ENCODE measurements around the gene DPP4.

The DPP4 gene

DNA sequence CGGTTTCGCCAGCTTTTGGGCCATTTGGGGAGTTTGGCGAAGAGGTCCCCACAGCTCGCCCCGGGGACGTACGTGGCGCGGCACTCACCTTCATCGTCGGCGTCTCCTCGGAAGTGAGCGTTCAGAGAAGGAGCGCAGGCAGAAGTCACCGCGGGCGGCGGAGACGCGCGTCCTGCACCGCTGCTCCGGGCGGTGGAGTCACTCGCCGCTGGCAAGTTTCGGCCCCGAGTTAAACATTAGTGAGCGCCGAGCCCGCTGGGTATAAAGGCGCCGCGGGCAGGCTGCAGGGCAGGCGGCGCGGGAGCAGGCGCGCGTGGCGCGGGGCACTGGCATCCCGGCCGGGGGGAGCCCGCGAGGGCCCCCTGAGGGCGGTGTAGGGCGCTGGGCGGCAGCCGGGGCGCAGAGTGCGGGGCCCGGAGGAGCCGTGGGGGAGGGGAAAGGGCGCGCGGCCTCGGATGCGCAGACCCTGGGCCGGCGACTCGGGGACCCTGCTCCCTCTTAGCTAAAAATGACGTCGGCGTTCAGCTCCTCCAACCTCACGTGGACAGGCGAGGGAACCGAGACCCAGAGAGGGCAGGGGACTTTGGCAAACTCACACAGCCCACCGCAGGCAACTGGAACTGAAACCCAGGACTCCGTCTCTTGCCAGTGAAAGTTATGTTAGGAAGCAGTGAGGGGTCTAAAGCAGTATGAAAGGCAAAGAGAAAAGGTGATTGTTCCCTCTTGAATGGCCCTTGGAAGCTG, at the start of gene DPP4:
Gene DPP4, minus strand, starts transcription at position 328 of the 744 bp plus-strand sequence. Its CDS starts 234 bp downstream, at position 94.
- DNase-seq (ENCODE audit: low read depth in 2 of 2) = peak; percentile 22 to 50

DNA sequence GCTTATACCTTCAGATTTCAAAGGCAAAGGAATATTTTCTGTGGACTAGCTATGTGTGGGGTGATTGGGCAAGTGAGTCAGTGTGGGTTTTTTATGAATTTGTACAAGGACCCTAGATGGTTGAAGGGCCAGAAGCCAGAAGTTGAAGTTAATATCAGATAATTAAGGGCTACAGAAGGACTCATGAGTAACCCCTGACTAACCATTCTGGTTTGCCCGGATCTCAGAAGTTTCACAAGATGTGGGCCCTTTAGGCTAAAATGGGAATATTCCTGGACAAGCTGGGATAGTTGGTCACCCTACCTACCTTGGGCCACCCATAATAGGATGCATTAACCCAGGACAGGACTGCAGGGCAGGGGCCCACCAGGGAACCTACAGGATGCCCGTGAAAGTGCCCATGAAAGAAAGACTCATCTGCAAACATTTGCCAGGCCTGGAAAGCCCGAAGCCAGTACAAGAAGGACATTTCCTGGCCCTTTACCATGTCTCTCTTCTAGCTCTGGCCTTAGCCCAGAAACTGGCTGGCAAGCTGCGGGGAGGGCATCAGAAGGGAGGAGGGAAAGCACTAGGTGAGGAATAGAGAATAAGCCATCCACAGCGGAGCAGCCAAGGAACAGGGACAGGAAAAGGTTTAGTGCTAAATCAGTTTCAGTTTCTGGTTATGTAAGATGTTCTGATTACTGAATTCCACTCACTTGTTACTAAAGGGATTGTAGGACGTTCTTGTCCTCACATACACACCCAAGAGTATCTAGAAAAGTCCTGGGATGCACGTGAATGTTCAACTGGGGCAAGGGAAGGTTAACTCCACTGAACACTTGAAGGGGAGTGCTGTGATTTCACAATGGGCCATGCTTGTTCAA, 44.4 kb upstream of the DPP4 start:
- DNase-seq (ENCODE audit: low read depth in 2 of 2) = no peak

DNA sequence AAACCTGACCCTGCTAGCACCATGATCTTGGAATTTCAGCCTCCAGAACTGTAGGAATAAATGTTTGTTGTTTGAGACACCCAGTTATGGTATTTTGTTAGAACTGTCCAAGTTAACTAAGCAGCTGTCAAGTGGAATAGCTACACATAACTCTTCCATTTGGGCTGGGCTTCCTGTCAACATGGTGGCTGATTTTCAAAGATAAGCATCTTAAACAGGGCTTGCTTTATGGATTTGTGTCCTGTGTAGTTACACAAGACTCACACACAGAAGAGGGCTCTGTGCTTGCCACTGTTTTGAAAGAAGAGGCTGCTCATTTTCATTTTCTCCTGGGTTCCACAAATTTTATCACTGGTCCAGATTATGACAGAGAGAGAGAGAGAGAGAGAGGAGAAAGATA, 42.3 kb upstream of the DPP4 start:
- no peak for DNase-seq (ENCODE audit: low read depth in 2 of 2)

DNA sequence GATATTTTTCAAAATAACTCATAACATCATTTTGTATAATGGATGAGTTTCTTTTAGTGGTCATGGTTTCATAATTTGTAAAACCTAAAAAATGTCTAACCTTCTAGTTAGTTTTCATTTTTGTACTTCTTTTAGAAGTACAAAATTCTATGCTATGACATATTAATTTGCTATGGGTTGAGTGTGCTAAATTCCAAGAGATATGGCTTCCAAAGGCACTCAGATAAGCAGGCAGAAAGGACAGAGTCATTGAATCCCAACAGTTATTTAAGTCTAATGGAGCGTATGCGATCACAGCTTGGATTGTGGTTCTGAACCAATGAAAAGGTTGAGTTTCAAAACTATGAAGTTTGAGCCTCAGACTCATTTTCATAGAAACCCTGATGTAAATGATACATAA, 41.1 kb upstream of the DPP4 start:
- DNase-seq (ENCODE audit: low read depth in 2 of 2) = no peak

DNA sequence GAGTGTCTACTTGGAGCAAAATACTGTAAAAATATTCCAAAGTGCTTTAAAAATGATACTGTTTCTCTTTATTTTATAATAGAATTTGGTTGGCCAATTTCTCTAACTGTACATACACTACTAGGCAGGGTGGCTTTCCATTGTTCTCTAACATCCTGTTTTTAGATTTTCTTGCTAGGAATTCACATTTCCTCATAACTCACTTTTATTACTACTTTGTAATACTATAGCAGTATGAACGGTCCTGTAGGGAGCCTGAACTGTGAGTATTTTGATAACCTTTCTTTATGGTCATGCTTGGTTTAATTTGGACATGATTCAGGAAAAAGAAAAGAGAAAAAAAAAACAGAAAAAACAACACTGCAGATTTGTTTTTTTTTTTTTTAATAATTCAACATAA, 40.3 kb upstream of the DPP4 start:
- DNase-seq (ENCODE audit: low read depth in 2 of 2) = no peak

DNA sequence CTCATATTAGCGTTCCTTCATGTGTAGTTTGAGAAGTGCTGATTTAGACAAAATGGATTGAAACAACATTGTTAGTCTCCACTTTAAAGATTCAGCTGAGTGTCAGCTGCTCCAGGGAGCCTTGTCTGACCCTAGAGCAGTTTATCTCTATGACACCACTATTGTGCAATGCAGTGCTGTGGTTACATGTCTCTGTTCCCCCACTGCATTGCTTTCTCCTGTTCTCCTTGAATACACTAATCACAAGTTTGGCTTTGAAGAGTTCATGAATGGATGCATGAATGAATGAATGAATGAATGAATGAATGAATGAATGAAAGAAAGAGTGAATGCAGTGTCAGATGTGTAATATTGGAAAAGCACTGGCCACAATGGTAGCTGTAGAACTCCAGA, 39.8 kb upstream of the DPP4 start:
- DNase-seq (ENCODE audit: low read depth in 2 of 2) = no peak

DNA sequence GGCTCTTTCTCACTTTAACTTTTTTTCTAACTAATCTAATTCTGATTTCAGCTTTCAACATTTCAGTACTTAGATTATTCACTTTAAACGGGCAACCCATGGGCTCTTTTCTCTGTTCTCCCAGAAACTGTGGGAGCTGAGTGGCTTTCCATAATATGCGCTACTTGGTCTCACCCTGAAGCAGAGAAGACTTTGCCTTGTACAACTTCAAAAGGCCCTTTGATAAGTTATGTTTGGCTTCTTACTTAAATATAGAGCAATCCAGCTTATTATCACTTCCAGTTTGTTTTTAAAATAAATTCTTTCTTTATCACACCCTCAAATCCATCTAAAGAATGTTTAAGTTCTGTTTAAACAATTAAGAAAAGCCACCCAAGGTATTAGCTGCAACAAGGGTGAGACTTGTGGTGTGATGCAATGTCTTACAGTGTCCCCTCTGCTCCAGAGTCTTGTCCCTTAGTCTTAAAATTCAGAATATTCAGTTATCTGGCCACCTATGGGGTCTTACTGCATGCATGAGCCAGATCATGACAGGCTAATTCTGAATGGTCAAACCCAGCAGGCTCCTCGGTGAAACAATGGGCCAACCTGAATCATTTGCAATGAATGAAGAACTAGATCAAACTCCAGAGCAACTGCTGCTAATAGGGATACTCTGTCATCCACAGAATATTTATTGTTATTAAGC, 39.2 kb upstream of the DPP4 start:
- no peak for DNase-seq (ENCODE audit: low read depth in 2 of 2)

DNA sequence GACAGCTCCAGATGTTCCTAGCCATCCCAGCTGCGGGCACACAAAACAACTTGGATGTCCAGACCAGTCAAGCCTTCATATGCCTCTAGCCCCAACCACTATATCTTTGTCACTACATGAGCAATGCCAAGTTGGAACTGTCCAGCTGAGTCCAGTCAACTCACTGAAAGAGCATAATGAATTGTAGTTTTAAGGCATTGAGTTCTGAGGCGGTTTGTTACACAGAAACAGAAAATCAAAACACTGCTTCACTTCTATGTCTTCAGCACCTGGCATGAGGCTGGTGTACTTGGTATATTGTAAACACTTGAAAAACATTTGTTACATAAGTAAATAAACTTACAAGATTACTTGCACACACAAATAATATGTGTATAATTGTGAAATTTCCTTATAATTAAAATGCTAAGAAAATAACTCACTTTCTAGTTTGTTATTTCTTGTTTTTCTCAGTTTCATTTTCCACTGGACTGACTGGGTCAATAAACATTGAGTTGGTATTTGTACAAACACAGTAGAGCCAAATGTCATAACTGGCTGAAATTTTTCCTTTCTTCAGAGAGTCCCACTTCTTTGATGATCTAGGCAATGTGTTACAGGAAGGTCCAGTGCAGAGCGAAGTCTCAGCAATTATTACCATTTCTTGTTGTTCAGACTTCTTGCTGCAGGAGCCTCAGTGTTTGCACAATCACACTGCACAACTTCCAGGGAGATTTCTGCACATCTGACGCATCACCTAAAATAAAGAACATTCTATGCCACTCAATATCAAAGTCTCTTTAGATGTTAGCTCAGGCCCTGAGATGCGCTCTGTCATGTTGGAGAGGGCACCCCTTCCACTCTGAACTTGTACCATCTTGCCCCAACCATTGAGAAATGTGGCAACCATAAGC, 38.2 kb upstream of the DPP4 start:
- DNase-seq (ENCODE audit: low read depth in 2 of 2) = no peak

DNA sequence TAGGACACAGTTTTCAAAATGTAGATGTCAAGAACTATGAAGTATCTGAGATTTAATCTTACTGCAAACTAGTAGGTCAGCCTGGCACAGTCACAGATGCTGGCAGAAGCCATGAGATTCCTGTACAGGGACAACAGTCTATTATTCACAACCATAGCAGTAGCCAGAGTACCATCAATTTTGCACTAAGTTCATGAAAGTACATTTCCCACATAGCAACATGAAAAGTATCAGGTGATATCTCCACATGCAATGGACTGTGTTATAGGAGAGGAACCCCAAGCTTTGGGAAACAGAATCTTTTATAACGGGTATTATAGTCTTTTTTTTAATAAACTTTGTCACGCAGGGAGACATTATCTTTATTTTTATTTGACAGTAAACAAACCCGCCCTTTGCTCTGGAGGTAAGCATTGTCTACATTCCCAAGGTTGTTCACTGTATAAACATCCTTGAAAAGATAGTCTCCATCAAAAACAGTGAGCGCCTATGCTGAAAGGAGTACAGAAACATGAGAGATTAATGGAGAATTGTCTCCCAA, 33.4 kb upstream of the DPP4 start:
- DNase-seq (ENCODE audit: low read depth in 2 of 2) = no peak

DNA sequence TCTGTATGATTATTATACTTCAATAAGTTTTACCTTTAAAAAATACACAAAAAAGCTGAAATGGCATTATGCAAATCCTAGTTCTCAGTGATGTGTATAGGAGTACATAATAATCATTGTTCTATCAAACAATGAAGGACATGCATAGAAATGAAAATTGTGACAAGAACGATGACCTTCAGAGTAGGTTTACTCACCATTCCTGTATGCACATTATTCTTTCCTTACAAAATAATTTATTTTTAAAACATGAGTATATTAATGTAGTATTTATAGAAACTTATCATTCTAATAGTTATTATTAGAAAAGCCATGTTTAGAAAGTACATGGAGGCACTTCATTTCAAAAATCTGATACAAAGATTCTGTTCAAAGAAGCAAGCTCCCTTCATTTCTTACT, 32.7 kb upstream of the DPP4 start:
- DNase-seq (ENCODE audit: low read depth in 2 of 2) = no peak

DNA sequence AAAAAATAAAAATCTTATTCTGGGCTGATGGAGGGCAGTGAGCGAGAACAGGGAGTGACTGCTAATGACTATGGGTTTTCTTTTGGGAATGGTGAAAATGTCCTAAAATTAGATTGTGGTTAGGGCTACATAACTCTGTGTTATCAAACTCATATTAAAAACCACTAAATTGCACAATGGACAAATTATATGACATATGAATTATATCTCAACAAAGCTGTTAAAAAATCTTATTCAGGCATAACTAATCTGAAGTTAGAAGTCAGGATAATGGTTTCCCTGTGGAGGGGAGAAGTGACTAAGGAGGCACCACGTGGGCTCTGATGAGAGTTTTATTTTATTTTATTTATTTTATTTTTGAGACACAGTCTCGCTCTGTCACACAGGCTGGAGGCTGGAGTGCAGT, 32.1 kb upstream of the DPP4 start:
- no peak for DNase-seq (ENCODE audit: low read depth in 2 of 2)

DNA sequence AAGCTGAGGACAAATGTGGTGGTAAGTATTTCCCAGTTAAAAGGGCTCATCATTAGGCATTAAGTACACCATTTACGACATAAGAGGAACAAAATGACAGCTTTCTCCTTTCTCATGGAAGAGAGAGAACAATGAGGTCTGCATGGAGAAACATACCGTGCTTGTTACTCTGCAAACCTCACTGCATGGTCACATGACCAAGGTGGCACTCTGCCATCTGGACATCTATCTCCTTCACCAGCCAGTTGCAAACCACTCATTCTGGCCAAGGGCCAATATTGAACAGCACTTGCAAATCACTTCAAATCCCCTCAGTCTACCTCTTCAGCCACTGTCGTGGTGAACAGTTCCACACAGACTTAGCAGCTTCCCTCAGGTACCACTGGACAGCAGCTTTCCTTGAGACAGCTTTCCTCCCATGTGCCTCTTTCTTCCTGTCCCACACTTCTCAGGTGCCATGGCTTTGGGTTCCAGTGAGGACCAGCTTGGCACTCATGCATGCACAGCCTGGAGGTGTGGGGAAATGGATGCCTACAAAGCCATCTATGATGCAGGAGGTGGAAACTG, 29.5 kb upstream of the DPP4 start:
- no peak for DNase-seq (ENCODE audit: low read depth in 2 of 2)

DNA sequence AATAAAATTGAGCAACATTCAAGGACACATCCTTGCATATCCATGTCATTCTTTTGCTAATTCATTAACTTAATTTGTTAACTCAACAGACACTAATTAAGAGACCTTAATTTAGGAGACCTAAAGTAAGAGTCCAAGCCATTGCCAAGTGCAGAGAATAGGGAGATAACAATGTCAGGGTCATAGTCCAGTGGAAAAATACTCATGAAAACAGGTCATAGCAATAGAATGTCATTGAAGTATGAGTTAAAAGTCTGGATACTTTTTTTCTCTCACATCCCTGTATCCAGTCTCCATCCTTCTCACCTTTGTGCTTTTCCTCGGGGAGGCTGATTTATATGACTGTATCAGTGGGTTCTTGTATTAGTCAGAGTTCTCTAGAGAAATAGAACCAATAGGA, 26.6 kb upstream of the DPP4 start:
- DNase-seq (ENCODE audit: low read depth in 2 of 2) = no peak

DNA sequence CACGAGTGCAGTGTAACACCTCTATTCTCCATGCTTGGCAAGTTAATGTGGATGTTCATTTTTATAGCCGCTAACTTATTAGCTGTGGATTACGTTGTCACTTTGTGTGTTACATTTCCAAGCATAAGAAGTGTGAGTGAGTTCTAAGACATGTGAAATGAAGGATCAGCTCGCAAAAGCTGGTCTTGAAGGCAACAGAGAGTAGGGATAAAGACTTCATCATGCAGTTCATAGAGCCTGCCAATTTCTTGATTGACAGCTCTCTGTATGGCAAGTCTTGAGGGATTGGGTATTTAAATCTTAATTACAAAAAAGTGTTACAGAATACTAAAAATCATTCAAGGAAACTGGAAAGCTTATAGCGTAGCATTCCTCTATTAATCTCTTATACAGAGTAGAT, 25.8 kb upstream of the DPP4 start:
- no peak for DNase-seq (ENCODE audit: low read depth in 2 of 2)

DNA sequence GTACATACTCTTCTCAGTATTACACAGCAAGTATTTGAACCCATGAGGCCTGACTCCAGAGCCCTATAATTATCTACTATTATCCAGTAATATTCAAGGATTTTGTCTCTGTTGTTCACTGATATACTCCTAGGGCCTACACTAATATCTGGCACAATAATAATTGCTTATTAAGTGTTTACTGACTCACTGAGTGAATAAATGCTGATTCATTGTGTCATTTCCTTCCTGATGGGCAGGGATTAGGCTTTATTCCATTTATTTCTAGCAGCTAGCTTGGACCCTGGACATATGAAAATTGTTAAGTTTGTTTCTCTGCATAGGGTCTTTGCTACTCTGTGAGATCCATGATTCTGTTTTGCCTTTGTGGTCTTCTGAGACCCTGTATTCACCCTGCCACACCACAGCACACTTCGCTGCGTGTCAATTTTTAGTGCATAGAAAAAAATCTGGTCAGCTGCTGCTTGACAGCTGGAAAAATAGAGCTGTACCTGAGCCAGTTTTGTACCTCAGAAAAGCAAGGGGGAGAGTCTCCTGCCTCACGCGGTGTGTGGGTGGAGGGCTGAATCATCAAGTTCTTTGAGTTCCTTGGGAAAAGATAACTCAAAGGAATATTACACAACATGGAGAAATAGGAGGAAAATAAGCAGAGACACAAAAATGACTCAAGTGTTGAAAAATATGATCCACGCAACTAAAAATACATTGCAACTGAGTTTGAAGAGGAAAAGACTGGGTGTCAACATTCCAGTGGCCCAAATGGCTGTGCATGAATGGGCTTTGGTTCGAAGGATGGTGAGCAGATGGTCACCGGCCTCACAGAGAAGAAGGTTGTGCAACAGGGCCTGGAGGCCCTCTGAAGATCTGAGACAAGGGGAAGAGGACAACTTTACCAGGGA, 18.9 kb upstream of the DPP4 start:
- DNase-seq (ENCODE audit: low read depth in 2 of 2) = no peak

DNA sequence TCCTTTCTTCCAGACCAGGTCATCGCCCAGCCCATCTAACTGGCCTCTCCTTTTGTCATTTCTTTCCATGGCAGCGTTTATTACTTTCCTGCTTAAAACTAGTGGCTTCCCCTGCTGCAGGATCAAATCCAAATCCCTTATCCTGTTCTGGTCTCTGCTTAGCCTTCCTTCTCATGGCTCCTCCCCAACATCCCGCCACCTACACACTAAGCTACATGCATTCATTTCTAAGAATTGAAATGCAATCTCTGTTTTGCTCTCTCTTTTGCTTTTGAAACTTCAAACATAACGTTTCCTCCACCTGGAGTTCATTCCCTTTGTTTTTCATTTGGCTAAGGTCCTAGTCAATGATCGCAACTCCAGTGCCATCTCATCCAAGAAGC, 18.0 kb upstream of the DPP4 start:
- DNase-seq (ENCODE audit: low read depth in 2 of 2) = no peak

DNA sequence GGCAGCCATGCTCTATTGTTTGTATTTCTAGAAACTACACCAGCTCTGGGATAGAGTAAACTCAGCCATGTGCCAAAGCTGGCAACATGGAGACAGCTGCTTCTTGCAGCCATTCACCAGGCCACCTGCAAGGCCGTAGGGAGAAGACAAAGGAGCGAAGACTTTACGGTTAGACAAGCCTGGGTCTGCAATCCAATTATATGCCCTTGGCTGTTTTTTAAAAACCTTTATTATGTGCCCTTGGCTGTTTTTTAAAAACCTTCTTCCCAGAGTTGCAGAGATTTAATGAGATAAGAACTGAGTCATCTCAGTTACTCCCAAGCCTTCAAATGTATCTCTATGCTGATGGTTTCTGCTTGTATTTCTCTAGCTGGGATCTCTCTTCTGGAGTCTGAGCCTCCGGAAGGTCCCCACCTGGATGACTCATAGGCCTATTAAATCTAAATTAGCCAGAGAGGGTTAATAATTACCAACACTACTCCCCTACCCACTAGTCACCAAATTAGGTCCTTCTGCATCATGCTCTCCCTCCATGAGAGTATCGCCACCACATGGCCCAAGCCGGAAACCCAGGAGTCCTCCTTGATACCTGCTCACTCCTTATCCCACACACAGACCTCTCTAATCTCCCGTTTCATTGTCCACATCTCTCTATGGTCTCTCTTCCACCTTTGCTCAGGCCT, 17.5 kb upstream of the DPP4 start:
- no peak for DNase-seq (ENCODE audit: low read depth in 2 of 2)

DNA sequence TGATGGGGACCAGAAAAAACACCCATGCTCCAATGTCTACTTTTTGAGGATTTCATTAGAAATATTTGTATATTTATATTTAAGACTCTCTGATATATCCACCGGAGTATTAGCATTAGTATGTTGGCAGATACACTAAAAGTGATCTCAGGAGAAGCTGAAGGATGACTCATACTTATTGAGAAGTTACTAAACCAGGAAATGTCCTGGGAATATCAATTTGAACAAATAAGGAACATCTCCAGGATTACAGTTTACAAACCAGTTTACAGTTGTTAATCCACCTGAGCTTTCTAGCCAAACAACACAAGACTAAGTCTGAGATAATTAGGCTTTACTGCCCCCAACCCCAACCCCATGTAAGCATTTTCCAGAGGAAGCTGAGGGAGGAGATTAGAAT, 16.1 kb upstream of the DPP4 start:
- DNase-seq (ENCODE audit: low read depth in 2 of 2) = no peak

DNA sequence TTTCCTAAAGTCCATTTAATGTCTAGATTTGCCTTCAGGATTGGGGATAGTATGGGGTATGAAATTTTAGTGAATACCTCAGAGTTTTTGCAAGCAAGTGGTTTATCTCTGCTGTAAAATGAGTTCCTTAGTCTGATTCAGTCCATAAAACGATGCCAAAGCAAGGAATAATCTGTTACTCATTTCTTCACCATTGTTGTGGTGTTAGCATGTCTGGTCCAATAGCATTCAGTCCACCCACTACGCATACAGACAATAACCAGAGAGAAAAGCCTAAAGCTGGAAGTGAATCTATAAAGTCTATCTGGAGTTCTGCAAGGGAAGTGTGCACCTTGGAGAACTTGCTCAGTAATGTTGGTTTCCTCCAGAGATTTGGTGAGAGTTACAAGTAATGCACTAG, 12.9 kb upstream of the DPP4 start:
- DNase-seq (ENCODE audit: low read depth in 2 of 2) = no peak
